ENCODE results near the gene TP53RK.

GRCh38 chr20:46666306-46666705 is 22.9 kb downstream of the TP53RK start:
- no peak for TF ChIP-seq CTCF (IDR thresholded peaks at IDR 0.05)
- TF ChIP-seq POLR2A (IDR thresholded peaks at IDR 0.05) = no peak
- TF ChIP-seq EP300 (IDR thresholded peaks at IDR 0.05) = no peak
- no peak for TF ChIP-seq POLR2AphosphoS5 (IDR thresholded peaks at IDR 0.05)
